Activated CD8-positive, alpha-beta memory T cell treated with anti-CD3 and anti-CD28 coated beads, Interleukin-2, amount 50 U/mL, for 4 hours (primary cell): ENCODE results near the gene GPR153.

Experiments
- DNase-seq: peaks from one replicate; pipeline ENCODE4 v3.0.0-alpha.2; 2020

Gene GPR153

DNA sequence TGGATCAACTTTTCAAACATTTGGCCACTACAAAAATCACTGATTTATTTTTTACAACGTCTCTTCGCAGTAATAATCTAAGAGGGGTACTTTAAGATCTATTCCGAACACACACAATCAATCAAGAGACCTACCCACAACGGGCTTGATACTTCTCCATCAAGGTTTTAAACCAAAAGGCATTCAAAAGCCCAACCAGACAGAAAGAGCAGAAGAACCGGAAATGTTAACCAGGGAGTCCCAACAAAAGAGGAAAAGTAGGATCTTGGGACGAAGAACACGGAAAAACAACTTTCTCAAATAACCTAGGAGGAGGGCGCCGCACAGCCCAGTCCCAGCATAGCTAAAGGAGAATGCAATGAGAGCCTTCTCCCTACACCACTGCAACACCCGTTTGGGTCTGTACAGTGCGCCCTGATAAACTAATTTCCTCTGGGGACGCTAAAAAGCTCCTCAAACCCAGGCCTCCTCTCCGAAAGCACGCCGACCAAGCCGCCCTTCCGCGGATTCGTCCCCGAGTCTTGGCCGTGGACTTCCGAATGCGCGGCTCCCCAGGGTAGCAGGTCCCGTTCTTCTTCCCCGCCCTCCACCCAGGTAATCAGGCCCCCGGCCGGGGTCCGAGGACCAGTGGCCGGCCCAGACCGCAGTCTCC is 62.1 kb downstream of the GPR153 start:
- no peak for DNase-seq

DNA sequence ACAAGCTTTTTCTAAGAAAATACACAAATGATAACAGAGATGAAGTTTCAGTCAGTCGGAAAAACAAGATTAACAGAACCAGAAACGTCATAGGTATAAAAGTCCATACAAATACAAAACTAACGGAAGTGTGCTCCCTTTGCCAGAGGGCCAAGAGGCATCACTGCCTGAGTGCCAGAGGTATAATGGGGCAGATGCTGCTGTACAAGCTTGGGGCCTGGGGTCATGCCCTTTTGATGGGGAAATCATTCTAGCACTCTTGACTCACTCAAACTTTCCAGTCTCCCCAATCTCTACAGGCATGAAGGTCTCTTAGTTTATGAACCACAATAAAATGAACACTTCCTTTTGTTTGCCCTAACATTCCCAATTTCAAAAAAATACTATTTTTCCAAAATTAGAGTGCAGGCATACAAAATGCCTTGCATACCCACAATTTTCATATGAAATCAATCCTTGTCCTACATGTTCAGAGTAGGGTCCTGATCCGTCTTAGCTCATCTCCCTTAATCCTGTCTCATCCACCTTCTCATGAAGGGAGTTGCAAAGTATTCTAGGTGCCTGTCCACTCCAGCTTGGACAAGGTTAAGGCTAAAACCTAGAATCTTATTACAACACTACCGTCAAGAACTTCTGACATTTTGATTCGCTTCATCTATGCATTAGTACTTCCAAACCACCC is 63.0 kb downstream of the GPR153 start:
- no peak for DNase-seq
